BJ (cell line): ENCODE data around the gene MAPK1. TPM values are rescaled to one million over a fixed set of nuclear protein-coding genes. Genes with fewer than 3 reads are reported as not detected.
"Not testable (repeated sequence)": the region's sequence is repeated elsewhere in the genome, so short reads cannot be mapped to it uniquely, and the experiment has no call there.

Experiments used
- CTCF ChIA-PET: fragments of 350-600 bp; formaldehyde crosslinking; extraction: SDS; loops from one replicate; lab custom pipeline; 2021; ENCODE audit warnings: antibody characterized with exemption, inconsistent platforms; lab: Yijun Ruan, JAX
- POLR2A ChIA-PET: fragments of 300-600 bp; sonication (Branson Sonifier 250); formaldehyde crosslinking; extraction: SDS; loops from one replicate; lab custom pipeline; 2021; ENCODE audit warnings: antibody characterized with exemption; lab: Charles Lee
- DNase-seq: peaks from one replicate; pipeline ENCODE4 v3.0.0-alpha.2; 2011; ENCODE audit warnings: low read depth
- H3K27me3 ChIP-seq: 2 replicates; pipeline ENCODE4 v1.6.0; 2011; ENCODE audit warnings: low read length; ENCODE audit not compliant: control insufficient read depth, insufficient read depth
- H3K36me3 ChIP-seq: 2 replicates; pipeline ENCODE4 v1.5.1; 2011; ENCODE audit warnings: low read length; ENCODE audit not compliant: control insufficient read depth, insufficient read depth
- H3K4me3 ChIP-seq: 2 replicates; pipeline ENCODE4 v1.5.1; 2011; ENCODE audit warnings: low read depth, mild to moderate bottlenecking, control low read depth, low read length
- CTCF ChIP-seq: IDR thresholded peaks from 2 replicates; pipeline ENCODE4 v1.5.1; 2011; ENCODE audit warnings: low read depth, mild to moderate bottlenecking, control low read depth, inconsistent platforms, low read length, moderate library complexity; ENCODE audit not compliant: insufficient read depth
- polyA plus RNA-seq: library from polyadenylated mRNA; depleted of rRNA; stranded (reverse); fragments of >200 nt; gene quantifications from 2 replicates; pipeline ENCODE4 v1.2.3, GENCODE V29; 2011

The MAPK1 gene
- polyA plus RNA-seq, 1 experiment = 119 TPM

GRCh38 chr22:21815958-21816357 is 51.5 kb downstream of the MAPK1 start:
- DNase-seq = no peak

GRCh38 chr22:21815357-21815756 is 52.1 kb downstream of the MAPK1 start:
- ChIA-PET POLR2A (no interaction called here), CTCF (no interaction called here)
- TF ChIP-seq CTCF = no peak
- no peak for DNase-seq
- Histone ChIP-seq H3K36me3 (no peaks in the 10 kb centered on the region), H3K4me3 (no peak overlapping the region), H3K27me3 (no peaks in the 10 kb centered on the region)

More at GRCh38 chr22:21815958-21816357, 51.5 kb downstream of the MAPK1 start:
- no peak for TF ChIP-seq CTCF
- POLR2A ChIA-PET = no interaction called here
- Histone ChIP-seq H3K36me3 (no peaks in the 10 kb centered on the region), H3K4me3 (no peak overlapping the region), H3K27me3 (no peaks in the 10 kb centered on the region)
- CTCF ChIA-PET = no interaction called here

GRCh38 chr22:21811982-21812381 is 55.5 kb downstream of the MAPK1 start:
- POLR2A ChIA-PET = no interaction called here
- CTCF ChIA-PET = no interaction called here
- Histone ChIP-seq H3K36me3 (peaks cover under 1% of the 10 kb centered on the region; the same call in 1 of the 2 replicates), H3K27me3 (no peaks in the 10 kb centered on the region), H3K4me3 (no peak overlapping the region)
- DNase-seq = no peak
- TF ChIP-seq CTCF = no peak

GRCh38 chr22:21807544-21808529 is 59.6 kb downstream of the MAPK1 start:
- no peak for TF ChIP-seq CTCF
- Histone ChIP-seq H3K4me3 (no peak overlapping the region), H3K36me3 (peaks cover 2% of the 10 kb centered on the region; the same call in 1 of the 2 replicates), H3K27me3 (no peaks in the 10 kb centered on the region)
- CTCF ChIA-PET = no interaction called here
- no peak for DNase-seq
- POLR2A ChIA-PET = no interaction called here

GRCh38 chr22:21805325-21805724 is 62.1 kb downstream of the MAPK1 start:
- POLR2A ChIA-PET, CTCF ChIA-PET, H3K27me3 ChIP-seq, H3K4me3 ChIP-seq, H3K36me3 ChIP-seq, DNase-seq: not testable (repeated sequence)
